NT2/D1 (cell line): ENCODE measurements around the gene LYRM4.

ENCODE experiments used
- DNase-seq: peaks from one replicate; pipeline ENCODE4 v3.0.0-alpha.2; 2011; ENCODE audit warnings: low read depth, low spot score
- H3K27me3 ChIP-seq: 2 replicates; pipeline ENCODE4 v1.6.0; 2011; ENCODE audit warnings: mild to moderate bottlenecking; ENCODE audit not compliant: insufficient read length, insufficient read depth
- H3K36me3 ChIP-seq: 2 replicates; pipeline ENCODE4 v1.6.1; 2011; ENCODE audit warnings: mild to moderate bottlenecking, low read length, mixed read lengths; ENCODE audit not compliant: insufficient read depth, insufficient read length
- H3K4me1 ChIP-seq: 2 replicates; pipeline ENCODE4 v1.5.1; 2011; ENCODE audit not compliant: insufficient read depth, insufficient read length
- H3K4me3 ChIP-seq: 2 replicates; pipeline ENCODE4 v1.5.1; 2011; ENCODE audit warnings: low read depth; ENCODE audit not compliant: insufficient read length
- H3K9ac ChIP-seq: 2 replicates; pipeline ENCODE4 v1.6.0; 2011; ENCODE audit warnings: low read depth; ENCODE audit not compliant: insufficient read length
- H3K9me3 ChIP-seq: 2 replicates; pipeline ENCODE4 v1.5.1; 2011; ENCODE audit warnings: mild to moderate bottlenecking, low read length; ENCODE audit not compliant: insufficient read depth
- SUZ12 ChIP-seq: IDR thresholded peaks from 2 replicates; pipeline ENCODE4 v1.6.1; 2011; ENCODE audit not compliant: insufficient read length, insufficient read depth; ENCODE audit errors: extremely low read depth
- YY1 ChIP-seq: IDR thresholded peaks from 2 replicates; pipeline ENCODE4 v1.6.1; 2011; ENCODE audit not compliant: insufficient read length, insufficient read depth
- ZNF274 ChIP-seq: IDR thresholded peaks from 2 replicates; pipeline ENCODE4 v1.6.1; 2011; ENCODE audit warnings: mild to moderate bottlenecking, low read depth, low read length

LYRM4 gene

DNA sequence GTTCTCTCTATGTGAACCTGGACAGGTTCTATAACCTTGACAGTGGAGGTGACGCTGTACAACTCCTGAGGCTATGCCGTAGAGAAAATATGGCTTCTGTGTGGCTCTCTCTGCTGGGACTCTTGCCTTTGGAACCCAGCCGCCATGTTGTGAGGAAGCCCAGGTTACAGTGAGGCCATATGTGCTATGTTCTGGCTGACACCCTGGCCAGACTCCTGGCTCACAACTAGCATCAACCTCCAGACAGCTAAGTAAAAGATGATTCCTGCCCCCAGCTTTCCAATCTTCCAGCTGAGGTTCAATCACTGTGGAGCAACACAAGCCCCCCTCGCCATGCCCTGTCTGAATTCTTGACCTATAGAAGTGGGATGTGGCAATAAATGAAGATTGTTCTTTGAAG is 118.6 kb downstream of the LYRM4 start:
- Histone ChIP-seq H3K36me3 (no peaks in the 10 kb centered on the region), H3K27me3 (no peaks in the 10 kb centered on the region), H3K4me3 (no peak overlapping the region), H3K9ac (no peak overlapping the region), H3K9me3 (no peaks in the 10 kb centered on the region), H3K4me1 (no peaks in the 10 kb centered on the region)
- DNase-seq: no peak
- TF ChIP-seq YY1 (no peak), SUZ12 (no peak), ZNF274 (no peak)

DNA sequence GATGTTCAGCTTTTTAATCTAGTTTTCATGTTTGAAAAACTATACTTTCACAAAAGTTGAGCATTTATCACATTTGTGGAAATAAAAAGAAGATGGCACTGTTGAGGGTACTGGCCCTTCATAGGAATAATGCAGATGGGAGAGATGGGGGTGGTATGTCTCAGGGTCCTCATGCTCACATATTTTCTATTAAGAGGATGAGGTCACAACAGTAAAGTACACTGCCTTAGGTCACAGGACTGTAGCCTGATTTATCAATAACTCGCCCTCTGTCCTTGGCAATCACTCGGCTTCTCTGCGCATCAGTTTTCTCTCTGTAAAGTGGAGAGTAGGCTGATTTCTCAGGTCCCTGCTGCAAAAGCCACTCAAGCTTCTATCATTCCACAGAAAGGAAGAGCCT is 119.7 kb downstream of the LYRM4 start:
- no peak for TF ChIP-seq YY1
- TF ChIP-seq SUZ12: no peak
- TF ChIP-seq ZNF274: no peak
- no peaks in the 10 kb centered on the region for H3K36me3 ChIP-seq
- no peak overlapping the region for H3K4me3 ChIP-seq
- no peak overlapping the region for H3K9ac ChIP-seq
- no peaks in the 10 kb centered on the region for H3K27me3 ChIP-seq
- no peak for DNase-seq
- no peaks in the 10 kb centered on the region for H3K9me3 ChIP-seq
- no peaks in the 10 kb centered on the region for H3K4me1 ChIP-seq

GRCh38 chr6:5139828-5140771 is 120.7 kb downstream of the LYRM4 start:
- H3K27me3 ChIP-seq: no peaks in the 10 kb centered on the region
- H3K4me1 ChIP-seq: no peaks in the 10 kb centered on the region
- TF ChIP-seq SUZ12: no peak
- no peak for TF ChIP-seq ZNF274
- no peak for TF ChIP-seq YY1
- H3K9ac ChIP-seq: no peak overlapping the region
- DNase-seq: no peak
- no peaks in the 10 kb centered on the region for H3K36me3 ChIP-seq
- H3K9me3 ChIP-seq: no peaks in the 10 kb centered on the region
- H3K4me3 ChIP-seq: no peak overlapping the region

- DNase-seq: peak; percentile 32
- Histone ChIP-seq H3K27me3 (no peaks in the 10 kb centered on the region), H3K4me1 (no peaks in the 10 kb centered on the region), H3K9ac (no peak overlapping the region), H3K36me3 (no peaks in the 10 kb centered on the region), H3K9me3 (no peaks in the 10 kb centered on the region), H3K4me3 (no peak overlapping the region)
- TF ChIP-seq YY1 (no peak), SUZ12 (no peak), ZNF274 (no peak)
Observed at GRCh38 chr6:5138995-5139827, 121.5 kb downstream of the LYRM4 start.

- Histone ChIP-seq H3K9me3 (no peaks in the 10 kb centered on the region), H3K36me3 (no peaks in the 10 kb centered on the region), H3K9ac (no peak overlapping the region), H3K4me3 (no peak overlapping the region), H3K27me3 (no peaks in the 10 kb centered on the region), H3K4me1 (no peaks in the 10 kb centered on the region)
- DNase-seq: no peak
- TF ChIP-seq SUZ12 (no peak), YY1 (no peak), ZNF274 (no peak)
Observed at GRCh38 chr6:5136851-5137250, 123.9 kb downstream of the LYRM4 start.

DNA sequence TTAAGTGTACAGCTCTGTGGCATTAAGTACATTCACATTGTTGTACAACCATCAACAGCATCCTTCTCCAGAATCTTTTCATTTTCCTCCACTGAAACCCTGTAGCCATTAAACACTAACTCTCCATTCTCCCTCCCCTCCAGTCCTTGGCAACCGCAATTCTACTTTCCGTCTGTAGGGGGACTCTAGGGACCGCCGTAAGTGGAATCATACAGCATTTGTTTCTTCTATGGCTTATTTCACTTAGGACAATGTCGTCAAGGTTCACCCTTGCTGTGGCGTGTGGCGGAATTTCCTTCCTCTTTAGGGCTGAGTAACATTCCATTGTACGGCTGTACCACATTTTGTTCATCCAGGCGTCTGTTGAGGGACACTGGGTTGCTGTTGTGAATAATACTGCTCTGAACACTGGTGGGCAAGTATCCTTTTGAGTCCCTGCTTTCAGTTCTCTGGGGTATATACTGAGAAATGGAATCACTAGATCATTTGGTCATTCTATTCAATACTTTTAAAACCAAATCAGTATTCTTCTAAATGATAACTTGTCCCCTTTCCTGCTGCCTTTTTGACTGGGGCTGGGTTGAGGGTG is 124.9 kb downstream of the LYRM4 start:
- no peaks in the 10 kb centered on the region for H3K4me1 ChIP-seq
- DNase-seq: no peak
- no peaks in the 10 kb centered on the region for H3K36me3 ChIP-seq
- no peaks in the 10 kb centered on the region for H3K27me3 ChIP-seq
- no peaks in the 10 kb centered on the region for H3K9me3 ChIP-seq
- TF ChIP-seq ZNF274 (no peak), SUZ12 (no peak), YY1 (no peak)
- no peak overlapping the region for H3K4me3 ChIP-seq
- no peak overlapping the region for H3K9ac ChIP-seq

DNA sequence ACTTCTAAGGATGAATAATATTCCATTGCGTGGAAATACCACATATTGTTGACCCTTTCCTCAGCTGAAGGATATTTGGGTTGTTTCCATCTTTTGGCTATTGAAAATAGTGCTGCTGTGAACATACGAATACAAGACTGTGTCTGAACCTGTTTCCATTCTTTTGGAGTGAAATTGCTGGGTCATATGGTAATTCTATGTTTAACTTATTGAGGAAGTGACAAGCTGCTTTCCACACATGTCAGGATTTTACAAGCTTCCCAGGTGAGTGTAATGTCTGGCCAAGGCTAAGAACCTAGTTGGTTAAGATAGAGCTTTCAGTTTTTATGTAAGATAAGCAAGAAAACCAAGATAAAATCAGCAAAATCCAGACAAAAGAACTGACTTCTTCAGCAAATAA is 126.8 kb downstream of the LYRM4 start:
- no peak overlapping the region for H3K4me3 ChIP-seq
- H3K9ac ChIP-seq: no peak overlapping the region
- H3K36me3 ChIP-seq: no peaks in the 10 kb centered on the region
- H3K9me3 ChIP-seq: no peaks in the 10 kb centered on the region
- no peak for DNase-seq
- no peaks in the 10 kb centered on the region for H3K27me3 ChIP-seq
- no peaks in the 10 kb centered on the region for H3K4me1 ChIP-seq
- TF ChIP-seq ZNF274: no peak
- no peak for TF ChIP-seq SUZ12
- no peak for TF ChIP-seq YY1
